ENCODE results near the gene CCDC110. TPM values are rescaled to one million over a fixed set of nuclear protein-coding genes. Genes with fewer than 3 reads are reported as not detected.

Gene CCDC110
- total and polyA plus RNA-seq, 2 of the 13 experiments (the other 11 are each of a cell fraction or from before 2014, with no cell fraction given), result not detected

GRCh38 chr4:185425647-185426352 is 45.7 kb downstream of the CCDC110 start, which contains the start of gene UFSP2 (continued):
- TF ChIP-seq, protein P1, sequence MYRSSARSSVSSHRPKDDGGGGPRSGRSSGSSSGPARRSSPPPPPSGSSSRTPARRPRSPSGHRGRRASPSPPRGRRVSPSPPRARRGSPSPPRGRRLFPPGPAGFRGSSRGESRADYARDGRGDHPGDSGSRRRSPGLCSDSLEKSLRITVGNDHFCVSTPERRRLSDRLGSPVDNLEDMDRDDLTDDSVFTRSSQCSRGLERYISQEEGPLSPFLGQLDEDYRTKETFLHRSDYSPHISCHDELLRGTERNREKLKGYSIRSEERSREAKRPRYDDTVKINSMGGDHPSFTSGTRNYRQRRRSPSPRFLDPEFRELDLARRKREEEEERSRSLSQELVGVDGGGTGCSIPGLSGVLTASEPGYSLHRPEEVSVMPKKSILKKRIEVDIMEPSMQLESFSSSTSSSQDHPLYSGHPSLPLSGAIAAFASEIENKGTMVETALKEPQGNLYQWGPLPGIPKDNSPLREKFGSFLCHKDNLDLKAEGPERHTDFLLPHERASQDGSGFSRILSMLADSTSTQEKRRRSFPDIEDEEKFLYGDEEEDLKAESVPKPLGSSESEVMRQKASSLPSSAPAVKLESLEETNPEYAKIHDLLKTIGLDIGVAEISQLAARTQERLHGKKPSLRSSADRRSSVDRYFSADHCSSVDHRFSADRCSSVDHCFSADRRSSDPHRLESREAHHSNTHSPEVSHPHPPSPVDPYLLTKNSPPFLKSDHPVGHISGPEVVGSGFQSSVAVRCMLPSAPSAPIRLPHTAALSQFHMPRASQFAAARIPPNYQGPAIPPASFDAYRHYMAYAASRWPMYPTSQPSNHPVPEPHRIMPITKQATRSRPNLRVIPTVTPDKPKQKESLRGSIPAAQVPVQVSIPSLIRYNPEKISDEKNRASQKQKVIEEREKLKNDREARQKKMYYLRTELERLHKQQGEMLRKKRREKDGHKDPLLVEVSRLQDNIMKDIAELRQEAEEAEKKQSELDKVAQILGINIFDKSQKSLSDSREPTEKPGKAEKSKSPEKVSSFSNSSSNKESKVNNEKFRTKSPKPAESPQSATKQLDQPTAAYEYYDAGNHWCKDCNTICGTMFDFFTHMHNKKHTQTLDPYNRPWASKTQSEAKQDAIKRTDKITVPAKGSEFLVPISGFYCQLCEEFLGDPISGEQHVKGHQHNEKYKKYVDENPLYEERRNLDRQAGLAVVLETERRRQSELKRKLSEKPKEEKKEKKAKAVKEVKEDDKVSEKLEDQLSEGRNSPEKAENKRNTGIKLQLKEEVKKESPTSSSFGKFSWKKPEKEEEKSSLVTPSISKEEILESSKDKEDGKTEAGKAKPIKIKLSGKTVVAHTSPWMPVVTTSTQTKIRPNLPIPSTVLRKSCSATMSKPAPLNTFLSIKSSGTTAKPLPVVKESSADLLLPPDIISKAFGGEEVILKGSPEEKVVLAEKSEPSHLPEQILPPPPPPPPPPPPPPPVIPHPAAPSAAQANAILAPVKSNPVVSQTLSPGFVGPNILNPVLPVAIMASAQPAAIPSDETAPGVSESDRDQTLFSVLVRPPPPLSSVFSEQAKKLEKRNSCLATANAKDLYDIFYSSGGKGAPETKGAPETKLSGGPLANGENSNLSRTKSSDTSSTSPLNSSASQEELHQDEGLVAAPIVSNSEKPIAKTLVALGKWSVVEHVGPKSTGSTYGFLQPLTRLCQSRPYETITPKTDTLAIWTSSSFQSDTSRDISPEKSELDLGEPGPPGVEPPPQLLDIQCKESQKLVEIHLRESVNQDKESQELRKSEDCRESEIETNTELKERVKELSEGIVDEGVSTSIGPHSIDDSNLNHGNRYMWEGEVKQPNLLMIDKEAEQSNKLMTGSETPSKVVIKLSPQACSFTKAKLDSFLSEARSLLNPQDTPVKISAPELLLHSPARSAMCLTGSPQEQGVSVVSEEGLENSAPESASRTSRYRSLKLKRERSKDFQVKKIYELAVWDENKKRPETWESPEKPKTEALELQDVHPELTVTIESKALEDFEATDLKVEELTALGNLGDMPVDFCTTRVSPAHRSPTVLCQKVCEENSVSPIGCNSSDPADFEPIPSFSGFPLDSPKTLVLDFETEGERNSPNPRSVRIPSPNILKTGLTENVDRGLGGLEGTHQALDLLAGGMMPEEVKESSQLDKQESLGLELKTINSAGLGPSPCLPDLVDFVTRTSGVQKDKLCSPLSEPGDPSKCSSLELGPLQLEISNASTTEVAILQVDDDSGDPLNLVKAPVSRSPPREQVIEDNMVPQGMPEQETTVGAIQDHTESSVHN (CRISPR knock-in tag; IDR thresholded peaks at IDR 0.05), result 0 out of 2 replicates have a peak, but pooled peaks have one; percentile 43
- TF ChIP-seq ZNF775 (CRISPR knock-in tag; IDR thresholded peaks at IDR 0.05; ENCODE audit: borderline replicate concordance), result no peak
- TF ChIP-seq ZNF101 (CRISPR knock-in tag; IDR thresholded peaks at IDR 0.05; ENCODE audit: borderline replicate concordance, low read depth), result no peak
- TF ChIP-seq XRCC5 (optimal IDR thresholded peaks at IDR 0.05; ENCODE audit: low read length), result peak; percentile 49
- TF ChIP-seq SAFB2 (CRISPR knock-in tag; IDR thresholded peaks at IDR 0.05; ENCODE audit: borderline replicate concordance, low read depth), result peak; percentile 41; the same call in 1 of the 2 replicates
- peak; percentile 63; the same call in 1 of the 2 replicates for TF ChIP-seq E2F2 (CRISPR knock-in tag; IDR thresholded peaks at IDR 0.05; ENCODE audit: borderline replicate concordance)
- TF ChIP-seq CREB1 (IDR thresholded peaks at IDR 0.05), result peak; percentile 100
- TF ChIP-seq CREB1 (CRISPR knock-in tag; IDR thresholded peaks at IDR 0.05), result peak; percentile 99
- no peak for TF ChIP-seq ZZZ3 (CRISPR knock-in tag; IDR thresholded peaks at IDR 0.05; ENCODE audit: borderline replicate concordance)
- no peak for TF ChIP-seq SNAPC5 (CRISPR knock-in tag; IDR thresholded peaks at IDR 0.05; ENCODE audit: borderline replicate concordance)
- TF ChIP-seq IRX3 (CRISPR knock-in tag; IDR thresholded peaks at IDR 0.05; ENCODE audit: borderline replicate concordance, low read depth), result no peak
- no peak for TF ChIP-seq TRIM24 (CRISPR knock-in tag; IDR thresholded peaks at IDR 0.05)
- TF ChIP-seq TOE1 (CRISPR knock-in tag; IDR thresholded peaks at IDR 0.05), result no peak
- no peak; the same call in 1 of the 2 replicates for TF ChIP-seq HES4 (CRISPR knock-in tag; IDR thresholded peaks at IDR 0.05; ENCODE audit: borderline replicate concordance)
- no peak for TF ChIP-seq ZMAT5 (CRISPR knock-in tag; IDR thresholded peaks at IDR 0.05; ENCODE audit: borderline replicate concordance, low read depth)
- TF ChIP-seq NFE2L1 (CRISPR knock-in tag; IDR thresholded peaks at IDR 0.05; ENCODE audit: borderline replicate concordance), result no peak
- TF ChIP-seq, protein P2, sequence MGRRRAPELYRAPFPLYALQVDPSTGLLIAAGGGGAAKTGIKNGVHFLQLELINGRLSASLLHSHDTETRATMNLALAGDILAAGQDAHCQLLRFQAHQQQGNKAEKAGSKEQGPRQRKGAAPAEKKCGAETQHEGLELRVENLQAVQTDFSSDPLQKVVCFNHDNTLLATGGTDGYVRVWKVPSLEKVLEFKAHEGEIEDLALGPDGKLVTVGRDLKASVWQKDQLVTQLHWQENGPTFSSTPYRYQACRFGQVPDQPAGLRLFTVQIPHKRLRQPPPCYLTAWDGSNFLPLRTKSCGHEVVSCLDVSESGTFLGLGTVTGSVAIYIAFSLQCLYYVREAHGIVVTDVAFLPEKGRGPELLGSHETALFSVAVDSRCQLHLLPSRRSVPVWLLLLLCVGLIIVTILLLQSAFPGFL (CRISPR knock-in tag; IDR thresholded peaks at IDR 0.05), result no peak
- TF ChIP-seq ZBTB3 (CRISPR knock-in tag; IDR thresholded peaks at IDR 0.05; ENCODE audit: borderline replicate concordance, low read depth), result peak; percentile 44; the same call in 1 of the 2 replicates
